H9 (cell line): ENCODE measurements around the gene ARMH3. TPM values are rescaled to one million over a fixed set of nuclear protein-coding genes. Genes with fewer than 3 reads are reported as not detected.

ENCODE experiments used
- DNase-seq: peaks from one replicate; pipeline ENCODE4 v3.0.0-alpha.2; 2017
- H2AFZ ChIP-seq: one replicate; pipeline ENCODE4 v1.6.1; 2013; ENCODE audit warnings: mild to moderate bottlenecking, low read length, control low read depth, moderate library complexity
- H2AK5ac ChIP-seq: 2 replicates; pipeline ENCODE4 v1.6.1; 2013; ENCODE audit warnings: low read length, control low read depth, mixed read lengths; ENCODE audit not compliant: insufficient read length
- H2BK120ac ChIP-seq: one replicate; pipeline ENCODE4 v1.6.1; 2013; ENCODE audit warnings: low read depth, mild to moderate bottlenecking, low read length, control low read depth, inconsistent platforms; ENCODE audit not compliant: poor library complexity, severe bottlenecking
- H2BK12ac ChIP-seq: 2 replicates; pipeline ENCODE4 v1.6.1; 2013; ENCODE audit warnings: low read length, control low read depth, mixed read lengths, low read depth; ENCODE audit not compliant: insufficient read length
- H2BK15ac ChIP-seq: 2 replicates; pipeline ENCODE4 v1.6.1; 2013; ENCODE audit warnings: low read depth, low read length, control low read depth
- H2BK20ac ChIP-seq: one replicate; pipeline ENCODE4 v1.6.1; 2013; ENCODE audit warnings: low read depth, mild to moderate bottlenecking, low read length, control low read depth, inconsistent platforms; ENCODE audit not compliant: poor library complexity, severe bottlenecking
- H2BK5ac ChIP-seq: 2 replicates; pipeline ENCODE4 v1.6.1; 2013; ENCODE audit warnings: low read length, control low read depth, mixed read lengths; ENCODE audit not compliant: insufficient read length
- H3K14ac ChIP-seq: 2 replicates; pipeline ENCODE4 v1.6.1; 2013; ENCODE audit warnings: low read length, control low read depth; ENCODE audit not compliant: insufficient read depth
- H3K18ac ChIP-seq: 2 replicates; pipeline ENCODE4 v1.6.1; 2013; ENCODE audit warnings: low read depth, mild to moderate bottlenecking, mixed read lengths, low read length, control low read depth; ENCODE audit not compliant: insufficient read length
- H3K23ac ChIP-seq: 2 replicates; pipeline ENCODE4 v1.6.1; 2013; ENCODE audit warnings: low read length, control low read depth, mixed read lengths, low read depth; ENCODE audit not compliant: insufficient read length
- H3K23me2 ChIP-seq: 2 replicates; pipeline ENCODE4 v1.6.1; 2013; ENCODE audit warnings: low read depth, mild to moderate bottlenecking, mixed read lengths, low read length, control low read depth; ENCODE audit not compliant: insufficient read length, poor library complexity, severe bottlenecking
- H3K27ac ChIP-seq: 2 replicates; pipeline ENCODE4 v1.5.1; 2013; ENCODE audit warnings: low read length, control low read depth, mixed read lengths, low read depth; ENCODE audit not compliant: insufficient read length
- H3K27me3 ChIP-seq: 2 replicates; pipeline ENCODE4 v1.6.1; 2013; ENCODE audit warnings: low read length, control low read depth, inconsistent platforms; ENCODE audit not compliant: insufficient read depth
- H3K4ac ChIP-seq: 2 replicates; pipeline ENCODE4 v1.6.1; 2013; ENCODE audit warnings: low read depth, mild to moderate bottlenecking, control low read depth, inconsistent platforms, low read length, moderate library complexity
- H3K4me1 ChIP-seq: 2 replicates; pipeline ENCODE4 v1.6.1; 2013; ENCODE audit warnings: low read length, control low read depth, inconsistent platforms; ENCODE audit not compliant: insufficient read depth
- H3K4me2 ChIP-seq: 2 replicates; pipeline ENCODE4 v1.6.1; 2013; ENCODE audit warnings: low read length, control low read depth, mixed read lengths; ENCODE audit not compliant: insufficient read length, insufficient read depth
- H3K56ac ChIP-seq: 2 replicates; pipeline ENCODE4 v1.6.1; 2013; ENCODE audit warnings: low read depth, mild to moderate bottlenecking, mixed read lengths, low read length, control low read depth; ENCODE audit not compliant: insufficient read length
- H3K79me1 ChIP-seq: 2 replicates; pipeline ENCODE4 v1.6.1; 2013; ENCODE audit warnings: low read depth, mild to moderate bottlenecking, moderate library complexity, low read length, control low read depth, inconsistent platforms; ENCODE audit not compliant: insufficient read depth, poor library complexity, severe bottlenecking
- H3K79me2 ChIP-seq: 2 replicates; pipeline ENCODE4 v1.6.1; 2013; ENCODE audit warnings: low read length, control low read depth, inconsistent platforms; ENCODE audit not compliant: insufficient read depth
- H3K9ac ChIP-seq: 2 replicates; pipeline ENCODE4 v1.6.1; 2013; ENCODE audit warnings: low read length, control low read depth, mixed read lengths; ENCODE audit not compliant: insufficient read length; ENCODE audit errors: extremely low read depth
- H3K9me3 ChIP-seq: one replicate; pipeline ENCODE4 v1.6.1; 2013; ENCODE audit warnings: low read depth, low read length, inconsistent platforms; ENCODE audit not compliant: control insufficient read depth
- H3T11ph ChIP-seq: one replicate; pipeline ENCODE4 v1.6.1; 2013; ENCODE audit warnings: mild to moderate bottlenecking, low read length, control low read depth, inconsistent platforms
- H4K20me1 ChIP-seq: one replicate; pipeline ENCODE4 v1.6.1; 2013; ENCODE audit not compliant: control insufficient read depth, insufficient read length, insufficient read depth
- H4K5ac ChIP-seq: 2 replicates; pipeline ENCODE4 v1.6.1; 2013; ENCODE audit warnings: low read depth, mild to moderate bottlenecking, mixed read lengths, low read length, control low read depth; ENCODE audit not compliant: insufficient read length
- H4K8ac ChIP-seq: replicated peaks from 2 replicates; pipeline ENCODE4 v1.6.1; 2013; ENCODE audit warnings: low read length, control low read depth, mixed read lengths, low read depth; ENCODE audit not compliant: insufficient read length
- H4K91ac ChIP-seq: 2 replicates; pipeline ENCODE4 v1.6.1; 2013; ENCODE audit warnings: low read depth, mild to moderate bottlenecking, moderate library complexity, mixed read lengths, low read length, control low read depth; ENCODE audit not compliant: insufficient read length
- H3K27ac Mint-ChIP-seq, 3 experiments: 2 replicates in 2 of 3; 3 replicates in 1 of 3; pipeline ENCODE4 v1.8.0; 2020 to 2021; ENCODE audit warnings: mixed read lengths in 3 of 3, mild to moderate bottlenecking in 1 of 3, moderate library complexity in 1 of 3
- H3K27me3 Mint-ChIP-seq: 2 replicates; pipeline ENCODE4 v1.8.0; 2021; ENCODE audit warnings: low read depth, mild to moderate bottlenecking, moderate library complexity, mixed read lengths
- H3K36me3 Mint-ChIP-seq, 3 experiments: 2 replicates in 2 of 3; 3 replicates in 1 of 3; pipeline ENCODE4 v1.8.0; 2020 to 2021; ENCODE audit warnings: low read depth in 3 of 3, mixed read lengths in 3 of 3; ENCODE audit not compliant: insufficient read depth in 1 of 3
- H3K4me1 Mint-ChIP-seq, 2 experiments: 2 replicates each; pipeline ENCODE4 v1.8.0; 2020; ENCODE audit warnings: mixed read lengths in 2 of 2
- H3K4me3 Mint-ChIP-seq, 2 experiments: 2 replicates in 1 of 2; 3 replicates in 1 of 2; pipeline ENCODE4 v1.8.0; 2020 to 2021; ENCODE audit warnings: mild to moderate bottlenecking in 2 of 2, mixed read lengths in 2 of 2, moderate library complexity in 1 of 2
- H3K9me3 Mint-ChIP-seq, 2 experiments: 2 replicates in 1 of 2; 3 replicates in 1 of 2; pipeline ENCODE4 v1.8.0; 2020; ENCODE audit warnings: mild to moderate bottlenecking in 2 of 2, mixed read lengths in 2 of 2, moderate library complexity in 1 of 2
- CTCF ChIP-seq: fragments of 200-600 bp; sonication (generic); conservative IDR thresholded peaks from 3 replicates; pipeline ENCODE4 v1.8.0; 2021; ENCODE audit warnings: antibody characterized with exemption, mild to moderate bottlenecking
- WGBS: extraction: QIAGEN DNeasy Blood & Tissue Kit; methylation state at CpG from one replicate; pipeline ENCODE4 v1.1.7; 2013; ENCODE audit warnings: missing lambda C conversion rate, low lambda C conversion rate, mixed read lengths; ENCODE audit not compliant: insufficient read length; ENCODE audit errors: extremely low coverage; 5-methylcytosine and 5-hydroxymethylcytosine counted together
- total RNA-seq: library from RNA; stranded (reverse); gene quantifications from 2 replicates; pipeline ENCODE4 v1.2.1, GENCODE V29; 2021

The ARMH3 gene
- total RNA-seq, 1 experiment from 2014 or later: 20.4 TPM

- no peak overlapping the region for H2BK20ac ChIP-seq
- H3K27ac ChIP-seq: no peak overlapping the region
- no peak overlapping the region for H2BK15ac ChIP-seq
- H3K4me1 ChIP-seq: no peaks in the 10 kb centered on the region
- no peak overlapping the region for H3K23ac ChIP-seq
- no peaks in the 10 kb centered on the region for H4K20me1 ChIP-seq
- H4K8ac ChIP-seq: no peak overlapping the region
- no peak overlapping the region for H2BK12ac ChIP-seq
- Mint-ChIP-seq H3K4me3 (no peak overlapping the region), H3K27me3 (peaks cover 4% of the 10 kb centered on the region), H3K4me1 (no peaks in the 10 kb centered on the region), H3K27ac (no peak overlapping the region), H3K9me3 (no peaks in the 10 kb centered on the region), H3K36me3 (peaks cover 0 to 1% (median 0%) of the 10 kb centered on the region in 3 experiments; a peak in 2 of 7 replicates)
- no peak overlapping the region for H2AFZ ChIP-seq
- H3K79me2 ChIP-seq: no peaks in the 10 kb centered on the region
- no peaks in the 10 kb centered on the region for H3K23me2 ChIP-seq
- no peak overlapping the region for H3K18ac ChIP-seq
- no peak for TF ChIP-seq CTCF
- no peak overlapping the region for H2BK5ac ChIP-seq
- no peak for DNase-seq
- H3K4ac ChIP-seq: no peak overlapping the region
- no peaks in the 10 kb centered on the region for H3K79me1 ChIP-seq
- no peak overlapping the region for H2BK120ac ChIP-seq
- H3K14ac ChIP-seq: no peak overlapping the region
- no peak overlapping the region for H3T11ph ChIP-seq
- no peak overlapping the region for H4K5ac ChIP-seq
- WGBS: no CpG with 5 or more reads among the region's 3 CpGs
- H3K9ac ChIP-seq: no peak overlapping the region
- H3K9me3 ChIP-seq: no peaks in the 10 kb centered on the region
- no peak overlapping the region for H3K56ac ChIP-seq
- H3K27me3 ChIP-seq: no peaks in the 10 kb centered on the region
- no peak overlapping the region for H4K91ac ChIP-seq
- no peak overlapping the region for H3K4me2 ChIP-seq
- H2AK5ac ChIP-seq: no peak overlapping the region
Measured at GRCh38 chr10:102083541-102083940, 27.6 kb upstream of the ARMH3 start.
